Muscle of leg (tissue), 11 donors: ENCODE data around the gene DENND4C. TPM values are rescaled to one million over a fixed set of nuclear protein-coding genes. Genes with fewer than 3 reads are reported as not detected.
"Not testable (repeated sequence)": the region's sequence is repeated elsewhere in the genome, so short reads cannot be mapped to it uniquely, and the experiment has no call there.

ENCODE experiments used
- DNase-seq: peaks from one replicate; pipeline ENCODE4 v3.0.0; 2013
- H3K27ac ChIP-seq: one replicate; pipeline ENCODE4 v1.5.1; 2013; ENCODE audit warnings: mild to moderate bottlenecking, low read length, control low read depth
- H3K27me3 ChIP-seq: one replicate; pipeline ENCODE4 v1.6.1; 2013; ENCODE audit warnings: low read length; ENCODE audit not compliant: control insufficient read depth, insufficient read depth
- H3K36me3 ChIP-seq: one replicate; pipeline ENCODE4 v1.6.1; 2013; ENCODE audit warnings: low read length; ENCODE audit not compliant: control insufficient read depth, insufficient read depth
- H3K4me1 ChIP-seq: one replicate; pipeline ENCODE4 v1.6.1; 2013; ENCODE audit warnings: low read length; ENCODE audit not compliant: control insufficient read depth, insufficient read depth
- H3K4me3 ChIP-seq: one replicate; pipeline ENCODE4 v1.5.1; 2013; ENCODE audit warnings: low read length, control low read depth
- H3K9me3 ChIP-seq: replicated peaks from 2 replicates; pipeline ENCODE4 v1.6.1; 2013; ENCODE audit warnings: low read depth, low read length; ENCODE audit not compliant: control insufficient read depth
- WGBS: methylation state at CpG from one replicate; pipeline ENCODE4 v1.1.5; 2013; ENCODE audit warnings: missing lambda C conversion rate; ENCODE audit not compliant: insufficient coverage; 5-methylcytosine and 5-hydroxymethylcytosine counted together
- polyA plus RNA-seq, 8 donors: library from polyadenylated mRNA; unstranded; fragments of 120-200 nt; gene quantifications; one replicate each; pipeline versions ENCODE4 v1.2.1 to v1.2.3, GENCODE V29; 2013; ENCODE audit warnings: inconsistent platforms in 1 of 8, low replicate concordance in 1 of 8; ENCODE audit not compliant: insufficient read length in 8 of 8, insufficient read depth in 1 of 8
- total RNA-seq: library from RNA; stranded (reverse); fragments of 120-200 nt; gene quantifications from one replicate; pipeline ENCODE4 v1.2.4, GENCODE V29; 2013

The DENND4C gene
- total and polyA plus RNA-seq, 9 donors = 19.0 to 38.4 (median 21.1) TPM

DNA sequence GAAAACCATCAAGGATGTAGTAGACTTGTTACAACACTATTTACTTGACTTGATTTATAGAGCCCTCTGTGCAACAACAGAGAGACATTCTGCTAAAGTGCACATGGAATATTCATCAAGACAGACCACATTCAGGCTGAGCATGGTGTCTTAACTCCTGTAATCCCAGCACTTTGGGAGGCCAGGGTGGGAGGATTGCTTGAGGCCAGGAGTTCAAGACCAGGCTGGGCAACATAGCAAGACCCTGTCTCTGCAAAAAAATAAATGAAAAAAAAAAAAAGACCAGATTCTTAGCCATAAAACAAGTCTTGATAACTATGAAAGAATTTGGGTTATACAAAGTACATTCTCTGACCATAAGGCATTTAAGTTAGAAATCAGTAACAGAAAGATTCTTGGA lies 25.3 kb downstream of the DENND4C start:
- Histone ChIP-seq H3K4me3 (no peak overlapping the region), H3K4me1 (no peaks in the 10 kb centered on the region), H3K36me3 (no peaks in the 10 kb centered on the region), H3K9me3 (no peaks in the 10 kb centered on the region), H3K27me3 (no peaks in the 10 kb centered on the region), H3K27ac (no peak overlapping the region)
- DNase-seq = no peak

DNA sequence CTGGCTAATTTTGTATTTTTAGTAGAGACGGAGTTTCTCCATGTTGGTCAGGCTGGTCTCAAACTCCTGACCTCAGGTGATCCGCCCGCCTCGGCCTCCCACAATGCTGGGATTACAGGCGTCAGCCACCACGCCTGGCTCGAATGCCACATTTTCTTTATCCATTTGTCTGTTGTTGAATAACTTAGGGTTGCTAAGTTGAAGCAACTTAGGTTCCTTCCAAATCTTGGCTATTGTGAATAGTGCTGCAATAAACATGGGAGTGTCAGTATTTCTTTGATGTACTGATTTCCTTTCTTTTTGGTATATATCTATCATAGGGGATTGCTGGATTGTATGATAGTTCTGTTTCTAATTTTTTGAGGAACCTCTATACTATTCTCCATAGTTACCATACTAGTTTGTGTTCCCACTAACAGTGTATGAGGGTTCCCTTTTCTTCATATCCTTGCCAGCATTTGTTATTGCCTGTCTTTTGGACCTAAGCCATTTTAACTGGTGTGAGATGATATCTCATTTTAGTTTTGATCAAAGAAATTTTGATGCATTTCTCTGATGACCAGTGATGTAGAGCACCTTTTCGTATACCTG lies 29.3 kb downstream of the DENND4C start:
- not testable (repeated sequence) for H3K27me3 ChIP-seq, DNase-seq, H3K9me3 ChIP-seq, H3K4me3 ChIP-seq, H3K4me1 ChIP-seq, H3K36me3 ChIP-seq, H3K27ac ChIP-seq
- 90% methylated on average over 3 of the region's 8 CpGs for WGBS

DNA sequence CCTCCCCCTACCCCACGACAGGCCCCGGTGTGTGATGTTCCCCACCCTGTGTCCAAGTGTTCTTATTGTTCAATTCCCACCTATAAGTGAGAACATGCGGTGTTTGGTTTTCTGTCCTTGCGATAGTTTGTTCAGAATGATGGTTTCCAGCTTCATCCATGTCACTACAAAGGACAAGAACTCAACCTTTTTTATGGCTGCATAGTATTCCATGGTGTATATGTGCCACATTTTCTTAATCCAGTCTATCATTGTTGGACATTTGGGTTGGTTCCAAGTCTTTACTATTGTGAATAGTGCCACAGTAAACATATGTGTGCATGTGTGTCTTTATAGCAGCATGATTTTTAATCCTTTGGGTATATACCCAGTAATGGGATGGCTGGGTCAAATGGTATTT lies 35.1 kb downstream of the DENND4C start:
- no CpG with 5 or more reads among the region's 4 CpGs for WGBS
- H3K27ac ChIP-seq, H3K27me3 ChIP-seq, H3K4me3 ChIP-seq, H3K4me1 ChIP-seq, DNase-seq, H3K36me3 ChIP-seq: not testable (repeated sequence)
- H3K9me3 ChIP-seq = peaks cover 12% of the 10 kb centered on the region

DNA sequence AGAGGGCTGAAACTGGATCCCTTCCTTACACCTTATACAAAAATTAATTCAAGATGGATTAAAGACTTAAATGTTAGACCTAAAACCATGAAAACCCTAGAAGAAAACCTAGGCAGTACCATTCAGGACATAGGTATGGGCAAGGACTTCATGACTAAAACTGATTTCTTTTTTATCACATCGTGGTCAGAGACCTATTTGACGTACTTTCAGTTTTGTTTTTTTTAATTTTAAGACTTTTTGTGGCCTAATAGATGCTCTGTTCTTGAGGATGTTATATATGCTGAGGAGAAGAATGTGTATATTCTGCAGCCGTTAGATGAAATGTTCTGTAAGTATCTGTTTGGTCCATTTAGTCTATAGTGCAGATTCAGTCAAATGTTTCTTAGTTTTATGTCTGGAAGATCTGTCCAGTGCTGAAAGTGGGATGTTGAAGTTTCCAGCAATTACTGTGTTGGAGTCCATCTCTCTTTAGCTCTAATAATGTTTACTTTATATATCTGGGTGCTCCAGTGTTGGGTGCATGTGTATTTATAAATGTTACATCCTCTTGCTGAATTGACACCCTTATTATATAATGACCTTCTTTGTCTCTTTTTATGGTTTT lies 36.4 kb downstream of the DENND4C start:
- not testable (repeated sequence) for H3K27me3 ChIP-seq, H3K27ac ChIP-seq, H3K4me3 ChIP-seq, H3K4me1 ChIP-seq, DNase-seq, H3K36me3 ChIP-seq
- peaks cover 11% of the 10 kb centered on the region for H3K9me3 ChIP-seq
- 67% methylated on average over 1 of the region's 3 CpGs for WGBS

DNA sequence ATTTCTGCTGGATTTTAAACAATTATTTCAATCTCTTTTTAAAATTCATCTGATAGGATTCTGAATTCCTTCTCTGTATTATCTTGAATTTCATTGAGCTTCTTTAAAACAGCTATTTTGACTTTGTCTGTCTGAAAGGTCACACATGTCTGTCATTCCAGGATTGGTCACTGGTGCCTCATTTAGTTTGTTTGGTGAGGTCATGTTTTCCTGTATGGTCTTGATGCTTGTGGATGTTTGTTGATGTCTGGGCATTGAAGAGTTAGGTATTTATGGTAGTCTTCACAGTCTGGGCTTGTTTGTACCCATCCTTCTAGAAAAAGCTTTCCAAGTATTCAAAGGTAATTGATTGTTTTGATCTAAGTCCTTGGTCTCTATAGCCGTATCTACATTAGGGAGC lies 39.1 kb downstream of the DENND4C start:
- Histone ChIP-seq H3K27ac (no peak overlapping the region), H3K4me3 (no peak overlapping the region), H3K36me3 (no peaks in the 10 kb centered on the region), H3K9me3 (peaks cover 11% of the 10 kb centered on the region), H3K4me1 (no peaks in the 10 kb centered on the region), H3K27me3 (no peaks in the 10 kb centered on the region)
- no CpG with 5 or more reads among the region's 1 CpG for WGBS
- no peak for DNase-seq

DNA sequence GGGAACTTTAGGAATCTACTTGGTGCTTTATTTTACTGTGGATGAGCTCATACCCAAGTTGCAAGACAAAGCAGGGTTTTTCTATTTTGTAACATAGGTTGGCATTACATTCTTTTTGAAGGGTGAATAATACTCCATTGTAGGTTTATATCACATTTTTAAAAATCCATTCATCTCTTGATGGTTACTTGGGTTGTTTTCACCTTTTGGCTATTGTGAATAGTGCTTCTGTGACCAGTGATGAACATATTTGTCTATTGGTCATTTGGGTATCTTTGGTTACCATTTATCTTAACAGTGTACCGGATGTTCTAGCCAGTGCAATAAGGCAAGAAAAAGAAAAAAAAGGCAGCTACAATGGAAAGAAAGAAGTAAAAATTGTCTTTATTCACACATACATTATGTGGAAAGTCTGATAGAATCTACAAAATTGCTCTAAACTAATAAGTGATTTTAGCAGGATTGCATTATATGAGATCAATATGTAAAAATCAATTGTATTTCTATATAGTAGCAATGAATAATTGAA lies 40.0 kb downstream of the DENND4C start:
- no CpG with 5 or more reads among the region's 1 CpG for WGBS
- peaks cover 11% of the 10 kb centered on the region for H3K9me3 ChIP-seq
- DNase-seq = no peak
- no peaks in the 10 kb centered on the region for H3K4me1 ChIP-seq
- no peaks in the 10 kb centered on the region for H3K36me3 ChIP-seq
- H3K27ac ChIP-seq = no peak overlapping the region
- no peaks in the 10 kb centered on the region for H3K27me3 ChIP-seq
- no peak overlapping the region for H3K4me3 ChIP-seq

DNA sequence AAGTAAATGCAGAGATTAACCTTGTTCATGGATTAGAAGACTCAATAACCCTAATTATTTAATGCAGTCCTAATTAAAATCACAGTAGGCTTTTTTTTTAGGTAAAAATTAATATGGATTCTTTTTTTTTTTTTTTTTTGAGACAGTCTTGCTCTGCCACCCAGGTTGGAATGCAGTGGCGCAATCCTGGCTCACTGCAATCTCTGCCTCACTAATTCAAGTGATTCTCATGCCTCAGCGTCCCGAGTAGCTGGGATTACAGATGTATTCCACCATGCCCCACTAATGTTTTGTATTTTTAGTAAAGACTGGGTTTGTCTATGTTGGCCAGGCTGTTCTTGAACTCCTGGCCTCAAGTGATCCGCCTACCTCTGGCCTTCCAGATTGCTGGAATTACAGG lies 40.6 kb downstream of the DENND4C start:
- Histone ChIP-seq H3K27me3 (no peaks in the 10 kb centered on the region), H3K27ac (no peak overlapping the region), H3K9me3 (peaks cover 11% of the 10 kb centered on the region), H3K4me1 (no peaks in the 10 kb centered on the region), H3K36me3 (no peaks in the 10 kb centered on the region), H3K4me3 (no peak overlapping the region)
- no peak for DNase-seq
- WGBS = no CpG with 5 or more reads among the region's 4 CpGs

DNA sequence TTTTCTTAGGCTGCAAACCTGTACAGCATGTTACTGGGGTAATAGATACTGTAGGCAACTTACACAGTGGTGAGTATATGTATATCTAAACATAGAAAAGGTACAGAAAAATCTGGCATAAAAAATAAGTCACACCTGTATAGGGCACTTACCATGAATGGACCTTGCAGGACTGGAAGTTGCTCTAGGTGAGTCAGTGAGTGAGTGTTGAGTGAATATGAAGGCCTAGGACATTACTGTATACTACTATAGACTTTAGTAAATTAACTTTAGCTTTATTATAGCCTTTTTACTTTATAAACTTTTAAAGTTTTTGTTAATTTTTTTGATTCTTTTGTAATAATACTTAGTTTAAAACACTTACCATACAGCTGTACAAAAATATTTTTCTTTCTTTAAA lies 51.3 kb downstream of the DENND4C start:
- no peaks in the 10 kb centered on the region for H3K9me3 ChIP-seq
- no peak overlapping the region for H3K4me3 ChIP-seq
- no peak for DNase-seq
- H3K27ac ChIP-seq = no peak overlapping the region
- peaks cover 3% of the 10 kb centered on the region for H3K36me3 ChIP-seq
- H3K27me3 ChIP-seq = no peaks in the 10 kb centered on the region
- H3K4me1 ChIP-seq = no peaks in the 10 kb centered on the region

DNA sequence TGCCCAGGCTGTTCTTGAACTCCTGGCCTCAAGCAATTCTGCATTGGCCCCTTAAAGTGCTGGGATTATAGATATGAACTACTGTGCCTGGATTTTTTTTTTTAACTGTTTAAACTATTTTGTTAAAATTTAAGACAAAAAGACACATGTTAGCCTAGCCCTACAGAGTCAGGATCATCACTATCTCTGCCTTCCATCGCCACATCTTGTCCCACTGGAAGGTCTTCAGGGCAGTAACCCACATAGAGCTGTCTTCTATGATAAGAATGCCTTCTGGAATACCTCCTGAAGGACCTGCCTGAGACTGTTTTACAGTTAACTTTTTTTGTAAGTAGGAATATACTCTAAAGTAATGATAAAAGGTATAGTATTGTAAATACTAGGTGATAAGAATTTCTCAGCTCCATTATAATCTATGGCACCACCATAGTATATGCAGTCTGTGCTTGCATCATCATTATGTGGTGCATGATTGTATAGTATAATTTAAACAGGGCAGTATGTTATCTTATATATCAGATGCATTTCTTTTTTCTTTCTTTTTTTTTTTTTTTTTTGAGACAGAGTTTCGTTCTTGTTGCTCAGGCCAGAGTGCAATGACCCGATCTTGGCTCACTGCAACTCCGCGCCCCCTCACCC lies 52.7 kb downstream of the DENND4C start:
- Histone ChIP-seq H3K4me1 (no peaks in the 10 kb centered on the region), H3K27me3 (no peaks in the 10 kb centered on the region), H3K4me3 (no peak overlapping the region), H3K9me3 (no peaks in the 10 kb centered on the region), H3K36me3 (peaks cover 3% of the 10 kb centered on the region), H3K27ac (no peak overlapping the region)
- 100% methylated on average over 1 of the region's 5 CpGs for WGBS
- DNase-seq = no peak

DNA sequence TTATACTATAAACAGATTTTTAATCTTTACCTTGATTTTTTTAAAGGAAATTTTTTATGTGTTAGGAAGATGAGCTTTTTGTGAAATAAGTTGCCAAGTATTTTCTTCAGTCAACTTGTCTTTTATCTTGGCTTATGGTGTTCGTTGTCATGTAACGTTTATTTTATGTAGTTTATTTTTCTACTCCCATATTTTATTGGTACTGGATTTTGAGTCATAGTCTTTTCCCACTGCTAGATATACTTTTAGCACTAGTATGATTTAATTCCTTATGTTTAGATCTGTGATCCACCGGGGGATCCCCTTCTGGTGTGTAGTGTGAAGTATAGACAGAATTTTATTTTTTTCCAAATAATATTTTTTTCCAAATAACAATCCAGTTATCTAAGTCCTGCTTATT lies 54.2 kb downstream of the DENND4C start:
- no CpG with 5 or more reads among the region's 3 CpGs for WGBS
- Histone ChIP-seq H3K4me1 (no peaks in the 10 kb centered on the region), H3K36me3 (no peaks in the 10 kb centered on the region), H3K9me3 (no peaks in the 10 kb centered on the region), H3K4me3 (no peak overlapping the region), H3K27me3 (no peaks in the 10 kb centered on the region), H3K27ac (no peak overlapping the region)
- DNase-seq = no peak
